ENCODE data around the gene ALX1. TPM values are rescaled to one million over a fixed set of nuclear protein-coding genes. Genes with fewer than 3 reads are reported as not detected.

The ALX1 gene
- total and polyA plus RNA-seq, 4 donors: not detected

- Histone ChIP-seq H3K27ac (ENCODE audit: low read depth in 1 of 2, low read length in 2 of 2) (no peak overlapping the region), H3K27me3 (ENCODE audit: control insufficient read depth in 4 of 4, insufficient read depth in 4 of 4, low read length in 3 of 4) (no peaks in the 10 kb centered on the region), H3K4me1 (ENCODE audit: control insufficient read depth in 4 of 4, insufficient read depth in 4 of 4, low read length in 3 of 4) (no peaks in the 10 kb centered on the region), H3K9ac (ENCODE audit: low read depth in 1 of 2, low read length in 2 of 2) (no peak overlapping the region), H3K9me3 (ENCODE audit: control insufficient read depth in 4 of 4, low read length in 3 of 4) (no peaks in the 10 kb centered on the region), H3K36me3 (ENCODE audit: control insufficient read depth in 4 of 4, insufficient read depth in 3 of 4, low read depth in 1 of 4, low read length in 3 of 4) (no peaks in the 10 kb centered on the region), H3K4me3 (ENCODE audit: low read depth in 1 of 3, low read length in 3 of 3) (no peak overlapping the region)
- TF ChIP-seq FOXA1 (IDR thresholded peaks at IDR 0.05) (no peak), MAX (IDR thresholded peaks at IDR 0.05) (no peak), CTCF (IDR thresholded peaks at IDR 0.05; ENCODE audit: low read depth, low read length, missing input control) (no peak), RXRA (IDR thresholded peaks at IDR 0.05) (no peak), SP1 (IDR thresholded peaks at IDR 0.05) (no peak), GABPA (IDR thresholded peaks at IDR 0.05 in 1 of 2, conservative IDR thresholded peaks at IDR 0.05 in 1 of 2) (no peak), TAF1 (conservative IDR thresholded peaks at IDR 0.05) (no peak), HNF4A (conservative IDR thresholded peaks at IDR 0.05) (no peak), NR2F2 (IDR thresholded peaks at IDR 0.05) (no peak)
- DNase-seq (ENCODE audit: low spot score): no peak
- 39% methylated on average over 2 of the region's 2 CpGs for WGBS
Measured at GRCh38 chr12:85237327-85237726, 42.7 kb upstream of the ALX1 start.

- no peak for DNase-seq (ENCODE audit: low spot score)
- 35% methylated on average over 3 of the region's 3 CpGs for WGBS
- no peaks in the 10 kb centered on the region for H3K36me3 ChIP-seq (ENCODE audit: control insufficient read depth in 4 of 4, insufficient read depth in 3 of 4, low read depth in 1 of 4, low read length in 3 of 4)
- H3K27me3 ChIP-seq (ENCODE audit: control insufficient read depth in 4 of 4, insufficient read depth in 4 of 4, low read length in 3 of 4): peaks cover 0 to 2% (median 0%) of the 10 kb centered on the region in 4 donors
- H3K9ac ChIP-seq (ENCODE audit: low read depth in 1 of 2, low read length in 2 of 2): no peak overlapping the region
- H3K4me3 ChIP-seq (ENCODE audit: low read depth in 1 of 3, low read length in 3 of 3): no peak overlapping the region
- H3K4me1 ChIP-seq (ENCODE audit: control insufficient read depth in 4 of 4, insufficient read depth in 4 of 4, low read length in 3 of 4): no peaks in the 10 kb centered on the region
- no peaks in the 10 kb centered on the region for H3K9me3 ChIP-seq (ENCODE audit: control insufficient read depth in 4 of 4, low read length in 3 of 4)
- H3K27ac ChIP-seq (ENCODE audit: low read depth in 1 of 2, low read length in 2 of 2): no peak overlapping the region
- TF ChIP-seq RXRA (IDR thresholded peaks at IDR 0.05) (no peak), SP1 (IDR thresholded peaks at IDR 0.05) (no peak), ZBTB33 (IDR thresholded peaks at IDR 0.05) (no peak), FOXA2 (IDR thresholded peaks at IDR 0.05) (no peak)
Measured at GRCh38 chr12:85244561-85244960, 35.5 kb upstream of the ALX1 start.

GRCh38 chr12:85253853-85254252, 26.2 kb upstream of the ALX1 start:
- peaks cover 0 to 2% (median 0%) of the 10 kb centered on the region in 4 donors for H3K27me3 ChIP-seq (ENCODE audit: control insufficient read depth in 4 of 4, insufficient read depth in 4 of 4, low read length in 3 of 4)
- no peaks in the 10 kb centered on the region for H3K36me3 ChIP-seq (ENCODE audit: control insufficient read depth in 4 of 4, insufficient read depth in 3 of 4, low read depth in 1 of 4, low read length in 3 of 4)
- TF ChIP-seq RXRA (IDR thresholded peaks at IDR 0.05) (no peak), MAX (IDR thresholded peaks at IDR 0.05) (no peak), GABPA (IDR thresholded peaks at IDR 0.05 in 1 of 2, conservative IDR thresholded peaks at IDR 0.05 in 1 of 2) (no peak), ZBTB33 (IDR thresholded peaks at IDR 0.05) (no peak)
- no peak overlapping the region for H3K4me3 ChIP-seq (ENCODE audit: low read depth in 1 of 3, low read length in 3 of 3)
- WGBS: 50% methylated on average over 4 of the region's 4 CpGs
- H3K9me3 ChIP-seq (ENCODE audit: control insufficient read depth in 4 of 4, low read length in 3 of 4): no peaks in the 10 kb centered on the region
- H3K27ac ChIP-seq (ENCODE audit: low read depth in 1 of 2, low read length in 2 of 2): no peak overlapping the region
- H3K4me1 ChIP-seq (ENCODE audit: control insufficient read depth in 4 of 4, insufficient read depth in 4 of 4, low read length in 3 of 4): no peaks in the 10 kb centered on the region
- no peak overlapping the region for H3K9ac ChIP-seq (ENCODE audit: low read depth in 1 of 2, low read length in 2 of 2)
- DNase-seq (ENCODE audit: low spot score): no peak
